ENCODE measurements around the gene UBE2Z. TPM values are rescaled to one million over a fixed set of nuclear protein-coding genes. Genes with fewer than 3 reads are reported as not detected.

Gene UBE2Z
- total and polyA plus RNA-seq, 7 donors: 45.6 to 56.5 (median 51.1) TPM

- 66 to 83% methylated on average over 5 of the region's 5 CpGs for WGBS, 2 donors
- H3K4me1 ChIP-seq: no peaks in the 10 kb centered on the region
- DNase-seq: no peak
- H3K9me3 ChIP-seq: no peaks in the 10 kb centered on the region
- intact Hi-C loops (cut with DNase I): no loop called here
- H3K27me3 ChIP-seq: peaks cover 0 to 33% (median 10%) of the 10 kb centered on the region in 3 donors
- no peak overlapping the region for H3K27ac ChIP-seq
- H3K4me3 ChIP-seq: no peak overlapping the region
- no peaks in the 10 kb centered on the region for H3K36me3 ChIP-seq
- TF ChIP-seq POLR2AphosphoS5 (IDR thresholded peaks at IDR 0.05) (no peak), POLR2A (IDR thresholded peaks at IDR 0.05) (no peak), EP300 (IDR thresholded peaks at IDR 0.05) (no peak), CTCF (IDR thresholded peaks at IDR 0.05) (no peak)
Observed at GRCh38 chr17:48951572-48951971, 43.4 kb downstream of the UBE2Z start.

DNA sequence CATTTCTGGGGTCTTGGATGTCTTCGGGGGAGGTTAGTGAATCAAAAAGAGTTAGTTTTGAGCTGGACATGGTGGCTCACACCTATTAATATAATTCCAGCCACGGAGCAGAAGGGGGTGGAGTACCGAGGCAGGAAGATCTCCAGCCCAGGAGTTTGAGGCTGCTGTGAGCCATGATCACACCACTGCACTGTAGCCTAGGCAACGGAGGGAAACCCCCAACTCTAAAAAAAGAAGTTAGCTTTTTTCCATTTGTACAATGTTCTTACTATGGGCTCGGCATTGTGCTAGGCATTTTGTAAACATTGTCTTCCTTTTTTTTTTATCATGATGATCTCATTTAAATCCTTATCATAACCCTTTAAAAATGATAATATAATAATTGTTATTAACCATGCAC lies 44.7 kb downstream of the UBE2Z start:
- intact Hi-C loops (cut with DNase I): no loop called here
- H3K27me3 ChIP-seq: peaks cover 0 to 37% (median 10%) of the 10 kb centered on the region in 3 donors
- no peak overlapping the region for H3K4me3 ChIP-seq
- no peaks in the 10 kb centered on the region for H3K9me3 ChIP-seq
- DNase-seq: no peak
- no peaks in the 10 kb centered on the region for H3K36me3 ChIP-seq
- WGBS, 2 donors: 26 to 33% methylated on average over 5 of the region's 5 CpGs
- H3K27ac ChIP-seq: no peak overlapping the region
- no peaks in the 10 kb centered on the region for H3K4me1 ChIP-seq
- TF ChIP-seq EP300 (IDR thresholded peaks at IDR 0.05) (no peak), POLR2A (IDR thresholded peaks at IDR 0.05) (no peak), CTCF (IDR thresholded peaks at IDR 0.05) (no peak), POLR2AphosphoS5 (IDR thresholded peaks at IDR 0.05) (no peak)

GRCh38 chr17:48954300-48954755 lies 46.1 kb downstream of the UBE2Z start:
- WGBS, 2 donors: 17 to 40% methylated on average over 7 of the region's 7 CpGs
- peaks cover 0 to 48% (median 11%) of the 10 kb centered on the region in 3 donors for H3K27me3 ChIP-seq
- DNase-seq: no peak
- no peak overlapping the region for H3K27ac ChIP-seq
- H3K4me1 ChIP-seq: no peaks in the 10 kb centered on the region
- H3K4me3 ChIP-seq: no peak overlapping the region
- H3K9me3 ChIP-seq: no peaks in the 10 kb centered on the region
- TF ChIP-seq CTCF (IDR thresholded peaks at IDR 0.05): no peak
- no peak for TF ChIP-seq POLR2AphosphoS5 (IDR thresholded peaks at IDR 0.05)
- no peak for TF ChIP-seq EP300 (IDR thresholded peaks at IDR 0.05)
- no peak for TF ChIP-seq POLR2A (IDR thresholded peaks at IDR 0.05)
- H3K36me3 ChIP-seq: no peaks in the 10 kb centered on the region
- intact Hi-C loops (cut with DNase I): no loop called here

DNA sequence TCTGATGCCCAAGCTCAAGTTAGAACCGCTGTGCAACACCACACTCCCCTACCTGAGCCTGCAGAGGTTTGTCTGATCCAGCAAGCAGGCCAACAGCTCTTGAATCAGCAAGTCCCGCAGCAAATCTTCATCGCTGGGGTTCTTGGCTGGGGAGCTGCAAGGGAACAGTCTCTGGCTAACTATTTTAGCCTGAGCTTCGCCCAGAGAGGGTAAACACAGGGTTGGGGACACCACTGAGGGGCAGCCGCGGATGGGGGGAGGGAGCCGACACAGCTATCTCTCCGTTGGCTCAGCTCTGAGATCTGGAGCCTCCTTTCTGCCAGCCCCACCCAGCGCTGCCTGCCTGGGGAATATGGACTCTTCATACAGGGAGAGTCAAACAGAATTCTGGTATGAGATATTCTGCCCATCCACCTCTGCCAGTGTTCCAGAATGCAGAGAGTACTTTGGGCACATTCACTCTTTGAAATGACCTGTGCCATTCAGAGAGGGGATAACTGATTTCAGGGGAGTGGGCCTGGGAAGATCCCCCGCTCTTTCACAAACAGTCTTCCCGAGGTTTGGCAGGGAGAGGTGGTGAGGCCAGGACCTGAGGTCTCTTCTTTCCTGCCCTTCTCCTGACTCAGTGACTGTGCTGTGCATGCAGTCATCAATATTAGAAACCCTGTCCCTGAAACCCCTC lies 52.8 kb downstream of the UBE2Z start:
- intact Hi-C loops (cut with DNase I): no loop called here
- H3K27me3 ChIP-seq: peaks cover 0 to 53% (median 20%) of the 10 kb centered on the region in 3 donors
- no peak for TF ChIP-seq CTCF (IDR thresholded peaks at IDR 0.05)
- TF ChIP-seq EP300 (IDR thresholded peaks at IDR 0.05): no peak
- TF ChIP-seq POLR2A (IDR thresholded peaks at IDR 0.05): no peak
- no peak for TF ChIP-seq POLR2AphosphoS5 (IDR thresholded peaks at IDR 0.05)
- 19 to 38% methylated on average over 11 of the region's 11 CpGs for WGBS, 2 donors
- no peaks in the 10 kb centered on the region for H3K9me3 ChIP-seq
- H3K36me3 ChIP-seq: no peaks in the 10 kb centered on the region
- no peak for DNase-seq
- no peaks in the 10 kb centered on the region for H3K4me1 ChIP-seq
- no peak overlapping the region for H3K27ac ChIP-seq
- H3K4me3 ChIP-seq: no peak overlapping the region
